ENCODE results near the gene F2R.

GRCh38 chr5:76691467-76692273 is 24.3 kb upstream of the F2R start:
- TF ChIP-seq EZH2 (IDR thresholded peaks at IDR 0.05; ENCODE audit: low read length) (no peak), CTCF (optimal IDR thresholded peaks at IDR 0.05 in 1 of 3, IDR thresholded peaks at IDR 0.05 in 1 of 3, conservative IDR thresholded peaks at IDR 0.05 in 1 of 3; ENCODE audit: extremely low read depth in 1 of 3, insufficient read depth in 2 of 3, low read length in 3 of 3) (no peak)

Measured in keratinocyte (primary cell).